ENCODE measurements around the gene PLA2G12A. TPM values are rescaled to one million over a fixed set of nuclear protein-coding genes. Genes with fewer than 3 reads are reported as not detected.

PLA2G12A gene
- total RNA-seq, 1 donor from 2014 or later, result 24.5 TPM

DNA sequence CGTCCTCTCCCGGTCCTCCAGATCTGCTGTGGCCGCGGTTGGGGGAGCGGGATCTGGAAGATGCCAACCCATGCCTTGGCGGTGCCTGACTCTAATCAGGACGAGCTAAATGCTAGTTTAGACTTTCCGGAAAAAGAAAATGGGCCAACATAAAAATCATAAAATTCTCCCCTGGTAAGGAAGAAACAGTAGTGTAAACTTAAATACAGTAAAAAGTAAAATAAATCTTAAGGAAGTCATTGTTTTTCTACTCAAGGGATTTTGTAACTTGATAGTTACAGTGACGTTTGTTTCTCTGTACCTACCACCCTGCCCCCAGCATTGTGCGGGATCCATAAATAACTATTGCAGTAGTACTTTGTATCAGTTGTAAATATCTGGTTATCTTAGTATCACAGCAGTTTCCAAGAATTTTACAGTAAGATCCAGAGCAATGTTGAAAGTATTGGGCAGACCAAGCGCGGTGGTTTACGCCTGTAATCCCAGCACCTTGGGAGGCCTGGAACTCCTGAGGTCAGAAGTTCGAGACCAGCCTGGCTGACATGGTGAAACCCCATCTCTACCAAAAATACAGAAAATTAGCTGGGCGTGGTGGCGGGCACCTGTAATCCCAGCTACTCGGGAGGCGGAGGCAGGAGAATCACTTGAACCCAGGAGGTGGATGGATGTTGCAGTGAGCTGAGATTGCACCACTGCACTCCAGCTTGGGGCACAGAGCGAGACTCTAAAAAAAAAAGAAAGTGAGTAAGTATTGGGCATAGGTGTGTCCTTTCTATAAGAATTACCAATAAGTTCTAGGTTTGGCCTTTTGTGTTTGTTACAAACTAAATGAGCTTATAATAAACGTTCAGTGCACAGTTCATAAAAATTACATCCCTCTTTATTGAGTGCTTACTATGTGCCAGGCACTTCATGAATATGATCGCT, 1.0 kb upstream of the PLA2G12A start:
- FAIRE-seq (no peak), DNase-seq (ENCODE audit: low spot score in 2 of 2) (no peak)

DNA sequence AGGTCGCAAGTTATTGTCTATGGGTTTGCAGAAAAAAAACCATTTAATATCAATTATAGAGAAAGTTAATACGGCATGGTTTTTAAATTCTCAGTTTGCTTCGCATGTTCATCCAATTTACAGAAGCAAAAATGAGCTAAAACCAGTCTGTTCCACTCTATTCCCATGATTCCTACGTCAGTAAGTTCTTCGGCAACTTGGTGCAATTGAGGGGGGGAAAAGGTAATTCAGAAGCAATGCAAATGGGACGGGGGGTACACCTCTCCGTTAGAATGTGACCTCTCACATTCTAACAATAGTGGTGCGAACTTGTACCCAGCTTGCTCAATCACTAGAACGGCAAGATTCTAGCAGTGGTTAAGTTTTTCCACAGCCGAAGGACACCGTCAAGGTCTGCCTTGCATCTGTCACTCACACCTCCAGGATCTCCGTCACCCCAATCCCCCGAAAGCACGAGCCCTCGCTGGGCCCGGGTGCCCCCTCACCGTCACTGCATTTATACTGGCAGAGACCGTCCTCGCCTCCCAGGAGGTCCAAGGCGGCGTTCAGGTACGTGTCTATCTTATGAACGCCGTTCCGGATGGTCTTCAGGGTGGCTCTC, 653 bp downstream of the PLA2G12A start:
- FAIRE-seq (no peak), DNase-seq (ENCODE audit: low spot score in 2 of 2) (peak in 1 of 2 donors; percentile 9)

DNA sequence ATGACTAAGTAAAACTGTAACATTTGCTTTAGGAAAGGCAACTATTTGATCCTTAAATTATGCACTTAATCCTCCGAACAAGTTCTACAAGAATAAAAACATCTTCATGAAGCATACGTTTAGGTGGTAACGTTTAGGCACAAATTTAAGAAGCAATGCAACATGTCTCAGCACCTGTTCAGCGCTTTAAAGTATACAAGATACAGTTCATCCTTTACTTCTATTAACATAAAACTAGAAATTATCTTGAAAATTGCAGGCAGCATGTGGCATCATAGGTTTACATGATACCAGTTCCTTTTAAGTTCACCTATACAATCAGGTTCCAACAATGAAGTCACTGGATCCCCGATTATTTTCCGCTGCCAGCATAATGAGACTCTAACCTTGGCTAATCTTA, 1.5 kb downstream of the PLA2G12A start:
- DNase-seq (ENCODE audit: low spot score in 2 of 2) (no peak), FAIRE-seq (no peak)

DNA sequence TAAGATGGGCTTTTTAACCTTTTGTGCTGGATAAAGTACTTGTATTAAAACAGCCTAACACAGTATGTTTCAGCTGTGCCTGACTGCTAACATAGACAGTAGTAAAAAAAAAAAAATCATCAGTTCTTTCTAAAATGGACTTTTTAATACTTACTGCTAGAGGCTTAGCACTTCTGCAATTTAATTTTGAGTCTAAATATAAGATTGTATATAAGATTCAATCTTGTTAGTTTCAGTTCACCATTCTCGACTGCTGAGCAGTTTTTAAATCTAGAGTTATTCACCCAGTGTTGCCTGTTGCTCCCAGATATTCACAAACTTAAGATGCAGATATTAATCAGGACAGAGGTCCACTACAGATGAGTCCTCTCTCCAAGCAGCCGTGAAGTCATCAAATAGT, 6.8 kb downstream of the PLA2G12A start:
- DNase-seq (ENCODE audit: low spot score in 2 of 2) (no peak), FAIRE-seq (no peak)

DNA sequence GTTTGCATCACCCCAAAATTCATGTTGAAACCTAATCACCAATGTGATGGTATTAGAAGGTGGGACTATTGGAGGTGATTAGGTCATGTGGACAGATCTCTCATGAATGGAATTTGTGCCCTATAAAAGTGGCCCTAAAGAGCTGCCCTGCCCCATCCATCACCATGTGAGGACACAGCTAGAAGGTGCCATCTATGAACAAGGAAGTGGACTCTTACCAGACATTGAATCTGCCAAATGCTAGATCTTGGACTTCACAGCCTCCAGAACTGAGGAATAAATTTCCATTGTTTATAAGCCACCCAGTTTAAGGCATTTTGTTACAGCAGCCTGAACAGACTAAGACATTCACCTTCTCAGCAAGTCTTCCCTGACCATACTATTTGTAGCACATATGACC, 7.5 kb downstream of the PLA2G12A start:
- DNase-seq (ENCODE audit: low spot score in 2 of 2), result no peak
- FAIRE-seq, result no peak

DNA sequence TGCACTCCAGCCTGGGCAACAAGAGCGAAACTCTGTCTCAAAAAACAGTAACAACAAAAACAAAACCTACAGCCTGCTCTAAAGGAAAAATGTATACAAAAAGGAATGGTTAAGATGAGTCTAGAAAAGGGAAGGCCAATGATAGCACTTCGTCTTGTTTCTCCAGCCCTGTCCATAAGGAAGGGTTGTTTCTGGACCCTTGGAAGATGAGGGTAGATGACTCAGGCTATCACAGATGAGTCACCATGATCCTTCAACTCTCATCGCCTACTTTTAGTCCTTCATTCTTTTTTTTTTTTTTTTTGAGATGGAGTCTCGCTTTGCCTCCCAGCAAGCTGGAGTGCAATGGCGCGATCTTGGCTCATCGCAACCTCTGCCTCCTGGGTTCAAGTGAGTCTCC, 8.8 kb downstream of the PLA2G12A start:
- DNase-seq (ENCODE audit: low spot score in 2 of 2) (no peak), FAIRE-seq (no peak)

DNA sequence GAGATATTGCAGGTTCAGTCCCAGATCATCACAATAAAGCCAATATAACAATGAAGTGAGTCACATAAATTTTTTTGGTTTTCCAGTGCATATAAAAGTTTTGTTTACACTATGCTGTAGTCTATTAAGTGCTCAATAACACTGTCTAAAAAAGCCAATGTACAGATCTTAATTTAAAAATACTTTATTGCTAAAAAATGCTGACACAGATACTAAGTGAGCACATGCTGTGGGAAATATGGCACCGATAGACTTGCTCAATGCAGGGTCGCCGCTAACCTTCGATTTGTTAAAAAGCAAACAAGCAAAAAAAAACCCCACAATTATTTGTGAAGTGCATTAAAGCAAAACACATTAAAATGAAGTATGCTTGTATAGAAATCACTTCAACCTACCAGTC, 10.3 kb downstream of the PLA2G12A start:
- no peak for FAIRE-seq
- DNase-seq (ENCODE audit: low spot score in 2 of 2), result no peak

DNA sequence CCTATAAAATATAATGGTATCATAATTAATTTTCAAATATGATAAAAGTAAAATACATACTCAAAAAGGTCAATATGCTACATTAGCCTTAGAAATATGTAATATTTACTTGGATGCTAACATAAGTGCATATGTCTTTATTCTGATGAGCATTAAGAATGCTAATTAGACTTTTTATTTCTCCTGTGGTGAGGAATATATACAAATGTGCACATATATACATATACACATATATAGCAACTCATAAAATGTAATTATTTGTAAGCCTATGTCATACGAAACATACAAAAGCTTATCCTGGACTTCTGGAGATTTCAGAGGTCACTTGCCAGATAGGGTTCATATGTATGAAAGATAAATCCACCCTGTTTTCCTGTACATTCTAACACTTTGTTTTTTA, 11.1 kb downstream of the PLA2G12A start:
- no peak for FAIRE-seq
- DNase-seq (ENCODE audit: low spot score in 2 of 2), result no peak

DNA sequence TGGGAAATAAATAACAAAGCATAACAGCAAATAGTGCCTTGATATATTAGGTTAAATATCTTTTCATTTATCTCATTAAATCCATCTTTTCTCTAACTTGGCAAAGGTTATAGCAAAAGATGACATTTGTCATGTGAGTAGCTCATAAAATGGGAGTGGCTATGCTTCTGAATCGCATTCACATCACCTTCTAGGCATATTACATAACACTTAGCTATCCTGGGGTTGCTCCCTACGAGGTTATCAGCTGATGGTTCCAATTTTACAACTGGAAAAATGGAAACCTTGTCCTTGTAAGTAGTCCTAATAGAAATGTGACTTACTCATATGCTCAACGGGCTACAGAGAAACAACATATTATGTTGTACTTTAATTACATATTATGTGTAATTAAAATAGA, 16.4 kb downstream of the PLA2G12A start:
- FAIRE-seq, result no peak
- no peak for DNase-seq (ENCODE audit: low spot score in 2 of 2)

DNA sequence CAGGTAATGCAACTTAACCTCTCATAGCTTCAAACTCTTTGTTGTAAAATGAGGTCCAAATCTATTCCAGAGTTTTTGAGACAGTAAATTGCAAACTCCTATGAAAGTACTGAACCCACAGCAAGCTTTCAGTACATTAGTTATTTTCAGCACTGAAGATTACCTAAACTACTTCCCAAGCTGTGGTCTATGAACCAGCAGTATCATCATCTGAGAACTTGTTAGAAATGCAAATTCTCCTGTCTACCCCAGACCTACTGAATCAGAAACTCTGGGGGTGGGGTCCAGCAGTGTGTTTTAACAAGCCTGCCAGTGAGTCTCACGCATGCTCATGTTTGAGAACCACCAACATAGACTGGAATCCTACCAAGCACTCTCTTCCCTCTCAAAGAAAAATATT, 20.9 kb downstream of the PLA2G12A start:
- no peak for DNase-seq (ENCODE audit: low spot score in 2 of 2)
- no peak for FAIRE-seq

DNA sequence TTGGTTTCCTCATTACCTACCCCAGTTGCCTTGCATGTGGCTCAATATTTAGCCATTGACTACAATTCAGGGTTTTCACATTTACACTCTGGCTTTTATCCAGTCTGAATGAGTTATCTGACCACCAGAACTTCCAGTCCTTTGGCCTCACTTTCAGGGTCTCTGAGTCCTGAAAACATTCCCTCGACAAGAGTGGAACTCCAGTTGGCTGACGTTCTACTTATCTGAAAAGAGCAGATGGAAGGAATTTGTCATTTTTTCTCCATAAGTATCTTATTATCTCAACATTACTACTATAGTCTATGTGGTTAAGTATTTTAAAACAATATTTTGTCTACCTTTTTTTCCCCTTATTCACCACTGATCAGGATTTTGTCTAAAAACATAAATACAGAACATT, 21.4 kb downstream of the PLA2G12A start:
- FAIRE-seq (no peak), DNase-seq (ENCODE audit: low spot score in 2 of 2) (no peak)

DNA sequence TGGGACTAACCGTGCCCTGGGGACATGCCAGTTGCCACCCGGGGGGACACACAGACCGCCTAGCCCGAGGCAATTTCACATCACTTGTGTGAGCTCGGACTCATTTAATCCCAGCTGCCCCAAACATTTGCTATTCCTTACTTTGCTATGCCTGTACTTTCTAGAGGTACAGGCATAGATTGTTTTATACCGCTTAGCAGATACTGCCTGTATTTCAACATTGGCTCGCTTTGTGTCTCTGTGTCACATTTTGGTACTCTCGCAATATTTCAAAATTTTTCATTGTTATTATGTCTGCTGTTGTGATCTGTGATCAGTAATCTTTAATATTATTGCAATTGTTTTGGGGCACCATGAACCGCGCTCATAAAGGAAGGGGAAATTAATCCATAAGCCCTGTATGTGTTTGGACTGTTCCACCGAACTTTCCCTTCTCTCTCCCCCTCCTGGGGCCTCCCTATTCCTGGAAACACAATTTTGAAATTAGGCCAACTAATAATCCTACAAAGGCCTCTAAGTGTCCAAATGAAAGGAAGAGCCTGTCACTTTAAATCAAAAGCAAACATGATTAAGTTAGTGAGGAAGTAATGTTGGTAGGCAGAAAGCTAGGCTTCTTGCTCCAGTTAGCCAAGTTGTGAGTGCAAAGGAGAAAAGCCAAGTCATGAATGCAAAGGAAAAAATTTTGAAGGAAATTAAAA, 26.1 kb downstream of the PLA2G12A start:
- DNase-seq (ENCODE audit: low spot score in 2 of 2) (no peak), FAIRE-seq (no peak)

DNA sequence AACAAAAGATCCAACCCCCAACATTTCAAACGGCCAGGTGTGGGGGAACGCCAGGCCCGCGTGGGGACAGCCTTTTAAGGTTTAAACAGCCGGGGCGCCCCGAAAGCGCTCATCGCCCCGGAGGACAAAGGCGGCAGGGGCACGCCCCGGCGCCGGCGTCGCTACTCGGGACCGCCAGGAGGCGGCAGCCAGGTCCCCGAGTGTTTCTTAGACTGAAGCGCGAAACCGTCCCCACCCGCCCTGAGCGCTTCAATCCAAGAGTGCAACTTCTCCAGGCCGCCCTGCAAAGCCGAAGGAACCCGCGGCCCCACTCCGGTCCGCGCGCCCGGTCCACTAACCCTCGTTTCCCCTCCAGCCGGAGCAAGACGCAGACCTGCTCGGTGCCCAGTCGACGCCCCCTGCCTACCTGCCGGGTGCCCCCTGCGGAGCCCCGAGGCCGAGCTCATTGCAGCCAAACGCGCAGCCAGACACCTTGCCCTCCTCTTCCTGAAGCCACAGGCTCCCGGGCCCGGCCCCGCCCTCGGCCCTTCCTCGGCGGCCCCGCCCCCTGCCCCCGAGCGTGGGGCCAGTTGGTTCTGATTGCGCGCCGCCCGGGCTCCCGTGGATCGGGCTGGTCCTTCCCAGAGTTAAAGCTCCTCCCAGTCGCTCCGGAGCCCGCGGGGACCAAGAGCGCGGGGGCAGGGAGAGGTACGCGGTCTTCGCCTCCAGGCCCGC, 26.8 kb downstream of the PLA2G12A start, which contains the start of gene CASP6:
Gene CASP6 (minus strand): TSS at position 496 of the 714 bp plus-strand sequence. CDS start 50 bp downstream, at position 446.
- no peak for FAIRE-seq

DNA sequence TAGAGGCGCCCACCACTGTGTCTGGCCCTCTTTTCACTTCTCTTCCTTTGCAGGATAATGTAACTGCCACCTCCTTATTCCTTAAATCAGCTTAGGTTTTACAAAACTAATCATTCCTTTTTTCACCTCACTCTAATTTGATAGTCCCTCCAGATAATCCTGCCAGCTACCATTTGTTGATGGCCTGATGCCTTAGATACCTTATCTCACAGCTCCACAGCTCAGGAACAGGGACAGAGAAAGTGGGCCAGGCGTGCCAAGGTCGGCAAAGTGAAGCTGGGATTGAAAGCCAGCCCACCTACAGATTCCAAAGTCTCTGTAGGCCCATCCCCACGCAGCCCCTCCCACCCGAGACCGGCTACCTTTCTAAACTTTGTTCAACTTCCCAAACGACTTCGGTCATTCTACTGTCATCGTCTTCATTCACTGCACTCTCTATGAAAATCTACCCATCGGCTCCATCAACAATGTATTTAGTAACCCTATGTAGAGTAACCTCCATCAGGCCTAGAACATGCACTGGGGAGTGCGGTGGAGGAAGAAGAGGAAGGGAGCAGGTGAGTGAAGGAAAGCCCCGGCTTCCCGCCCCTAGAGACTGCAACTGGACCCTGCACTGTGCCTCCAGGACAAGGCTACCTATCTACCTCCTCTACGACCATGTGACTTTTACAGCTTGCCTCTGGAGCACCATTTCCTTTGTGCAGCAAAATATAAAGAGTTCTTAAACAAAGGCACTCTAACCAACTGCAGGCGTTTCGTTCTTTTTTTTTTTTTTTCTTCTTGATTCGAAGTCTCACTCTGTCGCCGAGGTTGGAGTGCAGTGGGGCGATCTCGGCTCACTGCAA, 28.1 kb downstream of the PLA2G12A start:
- DNase-seq (ENCODE audit: low spot score in 2 of 2), result no peak
- no peak for FAIRE-seq

More for the DNA sequence above, 26.8 kb downstream of the PLA2G12A start, which contains the start of gene CASP6:
- peak; percentile 69 to 79 for DNase-seq (ENCODE audit: low spot score in 2 of 2)

DNA sequence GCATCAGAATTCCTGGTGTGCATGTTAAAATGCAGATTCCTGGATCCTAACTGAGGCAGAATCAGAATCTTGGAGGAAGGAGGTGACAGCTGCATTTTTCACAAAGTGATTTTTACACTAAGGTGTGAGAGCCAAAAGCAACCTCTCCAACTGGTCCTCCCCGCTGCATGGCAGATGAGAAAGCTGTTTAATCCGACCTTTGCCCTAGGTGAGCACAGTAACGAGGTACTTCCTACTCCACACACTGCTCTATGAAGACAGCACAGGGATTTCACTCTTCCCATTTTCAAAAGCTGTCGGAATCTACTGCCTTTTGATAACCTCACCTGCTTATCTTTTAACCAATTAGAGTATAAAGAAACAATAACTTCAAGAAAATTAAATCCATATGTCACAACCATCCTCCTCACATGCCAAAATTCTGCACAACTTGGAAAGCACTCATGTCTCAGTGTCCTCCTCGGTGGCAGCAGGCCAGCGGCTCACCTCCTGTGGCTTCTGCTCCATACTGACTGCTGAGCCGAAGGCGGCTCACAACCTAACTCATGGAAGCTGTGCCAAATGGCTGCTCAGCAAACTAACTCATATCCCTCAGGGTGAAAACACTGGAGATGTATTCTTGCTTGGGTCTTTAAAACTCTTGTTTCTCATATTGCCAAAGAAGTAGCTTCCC, 30.2 kb downstream of the PLA2G12A start:
- FAIRE-seq (no peak), DNase-seq (ENCODE audit: low spot score in 2 of 2) (no peak)

DNA sequence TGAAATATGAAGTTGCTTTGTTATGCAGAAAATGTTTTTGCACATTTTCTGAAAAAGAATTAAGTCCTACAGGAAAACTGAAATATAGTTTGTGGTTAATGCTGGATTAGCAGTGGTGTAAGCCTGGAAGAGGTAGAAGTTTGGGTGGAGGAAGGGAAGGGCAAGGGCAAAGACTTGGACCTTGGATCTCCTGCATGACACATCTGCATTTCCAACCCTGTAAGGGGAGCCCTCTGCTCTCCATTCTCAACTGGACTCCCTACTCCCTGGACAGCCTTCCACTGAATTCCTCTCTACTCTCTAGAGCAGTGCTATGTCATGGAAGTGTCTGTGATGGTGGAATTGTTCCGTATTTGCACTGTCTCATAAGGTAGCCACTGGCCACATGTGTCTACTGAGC, 31.2 kb downstream of the PLA2G12A start:
- DNase-seq (ENCODE audit: low spot score in 2 of 2) (no peak), FAIRE-seq (no peak)

DNA sequence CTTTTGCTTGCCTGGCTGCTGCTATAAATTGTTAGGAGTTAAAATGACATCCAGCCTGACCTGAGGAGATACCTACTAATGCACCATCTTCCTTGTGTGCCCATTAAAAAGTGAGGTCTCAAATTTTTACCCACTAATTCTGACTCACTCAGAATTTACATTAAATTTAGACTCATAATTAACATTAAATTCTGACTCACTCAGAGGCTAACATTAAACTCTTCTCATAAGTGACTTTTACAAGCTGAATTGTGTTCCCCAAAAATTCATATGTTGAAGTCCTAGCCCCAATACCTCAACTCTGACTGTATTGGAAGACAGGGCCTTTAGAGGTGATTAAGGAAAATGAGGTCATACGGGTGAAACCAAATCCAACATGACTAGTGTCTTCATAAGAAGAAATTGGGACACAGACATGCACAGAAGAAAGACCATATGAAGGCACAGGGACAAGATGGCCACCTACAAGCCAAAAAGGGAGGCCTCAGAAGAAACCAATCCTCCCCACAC, 38.4 kb downstream of the PLA2G12A start:
- DNase-seq (ENCODE audit: low spot score in 2 of 2) (no peak), FAIRE-seq (no peak)

DNA sequence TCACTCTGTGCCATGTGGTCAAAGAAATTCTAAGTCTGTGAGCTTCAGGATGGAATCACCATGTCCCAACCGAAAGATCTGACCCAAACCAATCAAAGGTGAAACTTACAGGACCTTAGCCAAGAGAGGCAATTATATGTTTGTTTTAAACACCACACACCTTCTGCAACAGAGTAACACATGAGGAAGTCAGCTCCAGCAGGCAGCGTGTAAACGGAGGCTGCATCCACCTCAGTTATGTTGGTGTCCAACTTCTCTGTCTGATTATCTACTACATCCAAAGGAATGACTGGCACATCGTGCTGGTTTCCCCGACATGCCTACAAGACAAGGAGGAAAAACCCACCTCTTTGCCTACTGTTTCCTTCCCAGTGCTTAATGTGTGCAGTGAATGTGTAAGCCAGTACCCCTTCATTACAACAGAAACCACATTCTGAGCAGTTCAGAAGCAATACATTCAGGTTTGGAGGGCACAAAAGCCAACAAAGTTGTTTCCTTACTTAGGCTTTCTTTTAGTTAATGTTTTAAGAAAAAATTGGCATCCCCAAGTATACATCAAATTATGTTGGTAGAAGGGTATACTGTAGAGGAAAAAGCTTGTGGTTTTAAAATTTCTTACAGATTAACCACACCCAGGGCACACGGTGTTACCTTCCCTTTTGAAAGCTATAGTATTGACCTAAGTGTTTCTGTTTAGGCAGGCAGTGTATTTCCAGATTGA, 39.0 kb downstream of the PLA2G12A start:
- FAIRE-seq (no peak), DNase-seq (ENCODE audit: low spot score in 2 of 2) (no peak)

Data from frontal cortex (tissue), 4 donors.